SK-N-SH (cell line): Measurements from ENCODE around the gene RGS9. TPM values are rescaled to one million over a fixed set of nuclear protein-coding genes. Genes with fewer than 3 reads are reported as not detected.
A peak's percentile ranks its signal among the peaks of the same experiment; 100 is the strongest.

ENCODE experiments used
- CTCF ChIA-PET: fragments of 300-600, 350-600 bp; formaldehyde crosslinking; extraction: SDS; loops from one replicate; lab custom pipeline; 2021; lab: Yijun Ruan, JAX
- POLR2A ChIA-PET: fragments of 350-600 bp; sonication (Branson Sonifier 250); formaldehyde crosslinking; extraction: SDS; loops from one replicate; lab custom pipeline; 2020; ENCODE audit warnings: antibody characterized with exemption, inconsistent platforms; lab: Yijun Ruan, JAX
- DNase-seq: peaks from one replicate; pipeline ENCODE4 v3.0.0; 2012
- H2AFZ ChIP-seq: fragments of 200-600 bp; sonication (generic); 2 replicates; pipeline ENCODE4 v1.8.1; 2016; ENCODE audit warnings: antibody characterized with exemption, mild to moderate bottlenecking, low read depth
- H3F3A ChIP-seq: fragments of 200-600 bp; sonication (generic); replicated peaks from 2 replicates; pipeline ENCODE3; 2016; ENCODE audit warnings: antibody characterized with exemption, mild to moderate bottlenecking; ENCODE audit not compliant: insufficient read depth
- H3K27ac ChIP-seq, 2 experiments: fragments of 200-500 bp in 1 of 2; fragments of 200-600 bp in 1 of 2; sonication (Bioruptor generic) in 1 of 2; sonication (generic), shearing (Covaris generic) in 1 of 2; 2 replicates each; pipeline versions ENCODE4 v1.5.1 to v1.6.1; 2014 to 2016; ENCODE audit warnings: low read depth in 2 of 2, inconsistent platforms in 1 of 2, low read length in 1 of 2, mild to moderate bottlenecking in 1 of 2, mixed read lengths in 1 of 2
- H3K27me3 ChIP-seq: fragments of 200-600 bp; sonication (generic), shearing (Covaris generic); 2 replicates; pipeline ENCODE4 v1.6.1; 2016; ENCODE audit warnings: mixed run types; ENCODE audit not compliant: insufficient read depth
- H3K36me3 ChIP-seq, 2 experiments: fragments of 200-500 bp in 1 of 2; fragments of 200-600 bp in 1 of 2; sonication (Bioruptor generic) in 1 of 2; sonication (generic) in 1 of 2; replicated peaks in 1 of 2; 2 replicates each; pipeline versions ENCODE3 to v1.5.1; 2014 to 2016; ENCODE audit warnings: low read length in 1 of 2, mild to moderate bottlenecking in 1 of 2; ENCODE audit not compliant: insufficient read depth in 2 of 2, control insufficient read depth in 1 of 2
- H3K4me1 ChIP-seq, 2 experiments: fragments of 200-500 bp in 1 of 2; fragments of 200-600 bp in 1 of 2; sonication (Bioruptor generic) in 1 of 2; sonication (generic), shearing (Covaris generic) in 1 of 2; 2 replicates each; pipeline versions ENCODE4 v1.5.1 to v1.6.1; 2014 to 2016; ENCODE audit warnings: low read depth in 1 of 2, low read length in 1 of 2, mixed run types in 1 of 2; ENCODE audit not compliant: insufficient read depth in 2 of 2, control insufficient read depth in 1 of 2
- H3K4me2 ChIP-seq: fragments of 200-600 bp; sonication (generic), shearing (Covaris generic); 2 replicates; pipeline ENCODE4 v1.6.1; 2017; ENCODE audit warnings: mixed run types
- H3K4me3 ChIP-seq, 2 experiments: fragments of 200-500 bp in 1 of 2; fragments of 200-600 bp in 1 of 2; sonication (Bioruptor generic) in 1 of 2; sonication (generic), shearing (Covaris generic) in 1 of 2; 2 replicates each; pipeline versions ENCODE4 v1.5.1 to v1.8.1; 2014 to 2016; ENCODE audit warnings: low read depth in 2 of 2, inconsistent platforms in 1 of 2, low read length in 1 of 2, mild to moderate bottlenecking in 1 of 2, mixed read lengths in 1 of 2, moderate library complexity in 1 of 2
- H3K79me2 ChIP-seq: fragments of 200-600 bp; sonication (generic); 2 replicates; pipeline ENCODE4 v1.8.1; 2017; ENCODE audit warnings: mild to moderate bottlenecking; ENCODE audit not compliant: insufficient read depth
- H3K9ac ChIP-seq: fragments of 200-600 bp; sonication (generic); 2 replicates; pipeline ENCODE4 v1.6.1; 2017; ENCODE audit warnings: mixed run types
- H3K9me2 ChIP-seq: fragments of 200-600 bp; sonication (generic); 2 replicates; pipeline ENCODE4 v1.6.1; 2017; ENCODE audit warnings: mixed run types
- H3K9me3 ChIP-seq: fragments of 200-600 bp; sonication (generic); 2 replicates; pipeline ENCODE4 v1.6.1; 2017; ENCODE audit warnings: mixed run types, mild to moderate bottlenecking, moderate library complexity
- H4K20me1 ChIP-seq: fragments of 200-600 bp; sonication (generic); 2 replicates; pipeline ENCODE4 v1.6.1; 2017; ENCODE audit warnings: mild to moderate bottlenecking, mixed run types; ENCODE audit not compliant: insufficient read depth
- CTCF ChIP-seq: fragments of 200-600 bp; sonication (generic); IDR thresholded peaks from 2 replicates; pipeline ENCODE4 v1.6.1; 2017; ENCODE audit warnings: antibody characterized with exemption, mild to moderate bottlenecking, moderate library complexity
- ELF1 ChIP-seq: IDR thresholded peaks from 2 replicates; pipeline ENCODE4 v1.4.0; 2012
- EP300 ChIP-seq, 2 experiments: IDR thresholded peaks; 2 replicates each; pipeline versions ENCODE4 v1.4.0 to v1.6.1; 2012; ENCODE audit warnings: borderline replicate concordance in 1 of 2, low read depth in 1 of 2, low read length in 1 of 2
- GABPA ChIP-seq: IDR thresholded peaks from 2 replicates; pipeline ENCODE4 v1.4.0; 2012; ENCODE audit warnings: low read depth, mild to moderate bottlenecking
- MEF2A ChIP-seq: IDR thresholded peaks from 2 replicates; pipeline ENCODE4 v1.4.0; 2012; ENCODE audit warnings: low read depth, borderline replicate concordance
- NFIC ChIP-seq: IDR thresholded peaks from 2 replicates; pipeline ENCODE4 v1.4.0; 2012; ENCODE audit warnings: borderline replicate concordance
- NRF1 ChIP-seq: IDR thresholded peaks from 2 replicates; pipeline ENCODE4 v1.6.1; 2012; ENCODE audit warnings: low read depth, mild to moderate bottlenecking, low read length
- RAD21 ChIP-seq: IDR thresholded peaks from 2 replicates; pipeline ENCODE4 v1.6.1; 2012; ENCODE audit warnings: mild to moderate bottlenecking, low read length
- TAF1 ChIP-seq: IDR thresholded peaks from 2 replicates; pipeline ENCODE4 v1.6.1; 2012; ENCODE audit warnings: low read depth, mild to moderate bottlenecking, low read length, moderate library complexity, borderline replicate concordance
- TCF12 ChIP-seq: IDR thresholded peaks from 2 replicates; pipeline ENCODE4 v1.4.0; 2012
- YY1 ChIP-seq: IDR thresholded peaks from 2 replicates; pipeline ENCODE4 v1.4.0; 2012; ENCODE audit warnings: low read depth, mild to moderate bottlenecking
- WGBS: methylation state at CpG from one replicate; pipeline ENCODE4 v1.1.6; 2017; ENCODE audit warnings: low lambda C conversion rate; 5-methylcytosine and 5-hydroxymethylcytosine counted together
- polyA plus RNA-seq, 3 experiments: library from polyadenylated mRNA; depleted of rRNA; stranded (reverse); fragments of >200 nt; gene quantifications; 2 replicates each; pipeline ENCODE4 v1.2.3, GENCODE V29; 2012
- TF ChIP-seq, protein P1 (sequence below): IDR thresholded peaks from 2 replicates; pipeline ENCODE4 v1.4.0; 2012; ENCODE audit warnings: low read depth, borderline replicate concordance
- TF ChIP-seq, protein P2 (sequence below): IDR thresholded peaks from 2 replicates; pipeline ENCODE4 v1.6.1; 2012; ENCODE audit warnings: mild to moderate bottlenecking, low read depth, low read length, moderate library complexity
- TF ChIP-seq, protein P3 (sequence below): IDR thresholded peaks from 2 replicates; pipeline ENCODE4 v1.4.0; 2012; ENCODE audit warnings: low read depth, borderline replicate concordance
- TF ChIP-seq, protein P4 (sequence below): fragments of 150-350 bp; IDR thresholded peaks from 2 replicates; pipeline ENCODE4 v1.6.1; 2017; ENCODE audit warnings: antibody characterized with exemption, low read length, low read depth, borderline replicate concordance
- TF ChIP-seq, protein P5 (sequence below): fragments of 150-350 bp; IDR thresholded peaks from 2 replicates; pipeline ENCODE4 v1.6.1; 2016; ENCODE audit warnings: mild to moderate bottlenecking, low read depth, low read length
- TF ChIP-seq, protein P6 (sequence below): IDR thresholded peaks from 2 replicates; pipeline ENCODE4 v1.4.0; 2012; ENCODE audit warnings: low read depth

Gene RGS9
- polyA plus RNA-seq, 1 of the 3 experiments (the other 2 are of a cell fraction) = 1.4 TPM

DNA sequence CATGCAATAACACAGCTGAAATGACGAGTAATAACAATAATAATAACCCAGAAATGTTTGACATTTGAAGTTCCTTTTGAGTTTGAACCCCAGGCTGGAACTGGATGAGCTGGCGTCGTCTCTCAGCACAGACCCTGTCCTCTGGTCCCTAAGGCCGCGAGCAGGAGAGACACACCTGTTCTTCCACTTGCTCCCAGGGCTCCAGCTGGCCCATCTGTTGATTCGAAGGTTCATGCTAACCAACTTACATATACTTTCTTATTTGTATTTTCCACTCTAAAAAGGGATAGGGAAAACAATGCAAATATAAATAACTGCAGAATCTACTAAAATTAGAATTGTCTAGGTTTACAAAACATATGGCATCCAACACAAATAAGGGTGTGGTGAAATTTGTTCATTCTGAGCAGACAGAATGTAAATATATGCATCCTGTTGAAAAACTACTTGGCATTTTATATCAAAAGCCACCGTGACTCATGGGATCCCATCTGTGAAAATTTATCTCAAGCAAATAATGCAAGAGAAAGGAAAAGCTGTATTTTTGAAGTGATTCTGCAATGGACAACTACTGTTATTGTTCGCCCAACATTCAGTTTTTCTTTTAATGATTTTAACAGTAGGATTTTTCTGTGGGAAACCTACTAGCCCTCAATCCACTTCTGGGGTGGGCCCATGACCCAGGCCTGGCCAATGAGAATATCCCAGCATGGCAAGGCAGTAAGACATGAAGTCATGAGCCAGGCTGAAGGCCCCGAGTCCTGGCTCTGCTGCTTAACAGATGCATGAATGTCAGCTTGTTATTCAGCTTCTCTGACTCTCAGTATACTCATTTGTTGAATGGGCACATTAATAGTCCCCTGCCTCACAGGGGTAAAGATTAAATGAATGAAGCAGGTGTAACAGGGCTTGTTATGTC, 13.2 kb upstream of the RGS9 start:
- peak overlapping the region; percentile 57 to 90 for H3K27ac ChIP-seq
- peak overlapping the region in 1 of 2 experiments; percentile 70; a peak in 3 of 4 replicates for H3K4me3 ChIP-seq
- CTCF ChIA-PET = interaction anchor here (0.9 to 2.5 kb wide), 11 partner anchors 13 to 205 kb away, joined by 3 to 28 read pairs (median 5); partner anchors contain the start of genes LRRC37A3 and RGS9
- POLR2A ChIA-PET = interaction anchor here (1.0 to 1.9 kb wide), 8 partner anchors 11 to 204 kb away, joined by 3 to 10 read pairs (median 6); partner anchors contain the start of genes LRRC37A3 and RGS9
- H4K20me1 ChIP-seq = no peaks in the 10 kb centered on the region
- no peak for TF ChIP-seq TAF1
- no peak for TF ChIP-seq MEF2A
- TF ChIP-seq, protein P1, sequence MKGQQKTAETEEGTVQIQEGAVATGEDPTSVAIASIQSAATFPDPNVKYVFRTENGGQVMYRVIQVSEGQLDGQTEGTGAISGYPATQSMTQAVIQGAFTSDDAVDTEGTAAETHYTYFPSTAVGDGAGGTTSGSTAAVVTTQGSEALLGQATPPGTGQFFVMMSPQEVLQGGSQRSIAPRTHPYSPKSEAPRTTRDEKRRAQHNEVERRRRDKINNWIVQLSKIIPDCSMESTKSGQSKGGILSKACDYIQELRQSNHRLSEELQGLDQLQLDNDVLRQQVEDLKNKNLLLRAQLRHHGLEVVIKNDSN = no peak
- TF ChIP-seq RAD21 = no peak
- no peak for TF ChIP-seq TCF12
- TF ChIP-seq ELF1 = no peak
- TF ChIP-seq, protein P2, sequence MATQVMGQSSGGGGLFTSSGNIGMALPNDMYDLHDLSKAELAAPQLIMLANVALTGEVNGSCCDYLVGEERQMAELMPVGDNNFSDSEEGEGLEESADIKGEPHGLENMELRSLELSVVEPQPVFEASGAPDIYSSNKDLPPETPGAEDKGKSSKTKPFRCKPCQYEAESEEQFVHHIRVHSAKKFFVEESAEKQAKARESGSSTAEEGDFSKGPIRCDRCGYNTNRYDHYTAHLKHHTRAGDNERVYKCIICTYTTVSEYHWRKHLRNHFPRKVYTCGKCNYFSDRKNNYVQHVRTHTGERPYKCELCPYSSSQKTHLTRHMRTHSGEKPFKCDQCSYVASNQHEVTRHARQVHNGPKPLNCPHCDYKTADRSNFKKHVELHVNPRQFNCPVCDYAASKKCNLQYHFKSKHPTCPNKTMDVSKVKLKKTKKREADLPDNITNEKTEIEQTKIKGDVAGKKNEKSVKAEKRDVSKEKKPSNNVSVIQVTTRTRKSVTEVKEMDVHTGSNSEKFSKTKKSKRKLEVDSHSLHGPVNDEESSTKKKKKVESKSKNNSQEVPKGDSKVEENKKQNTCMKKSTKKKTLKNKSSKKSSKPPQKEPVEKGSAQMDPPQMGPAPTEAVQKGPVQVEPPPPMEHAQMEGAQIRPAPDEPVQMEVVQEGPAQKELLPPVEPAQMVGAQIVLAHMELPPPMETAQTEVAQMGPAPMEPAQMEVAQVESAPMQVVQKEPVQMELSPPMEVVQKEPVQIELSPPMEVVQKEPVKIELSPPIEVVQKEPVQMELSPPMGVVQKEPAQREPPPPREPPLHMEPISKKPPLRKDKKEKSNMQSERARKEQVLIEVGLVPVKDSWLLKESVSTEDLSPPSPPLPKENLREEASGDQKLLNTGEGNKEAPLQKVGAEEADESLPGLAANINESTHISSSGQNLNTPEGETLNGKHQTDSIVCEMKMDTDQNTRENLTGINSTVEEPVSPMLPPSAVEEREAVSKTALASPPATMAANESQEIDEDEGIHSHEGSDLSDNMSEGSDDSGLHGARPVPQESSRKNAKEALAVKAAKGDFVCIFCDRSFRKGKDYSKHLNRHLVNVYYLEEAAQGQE = no peak
- TF ChIP-seq, protein P3, sequence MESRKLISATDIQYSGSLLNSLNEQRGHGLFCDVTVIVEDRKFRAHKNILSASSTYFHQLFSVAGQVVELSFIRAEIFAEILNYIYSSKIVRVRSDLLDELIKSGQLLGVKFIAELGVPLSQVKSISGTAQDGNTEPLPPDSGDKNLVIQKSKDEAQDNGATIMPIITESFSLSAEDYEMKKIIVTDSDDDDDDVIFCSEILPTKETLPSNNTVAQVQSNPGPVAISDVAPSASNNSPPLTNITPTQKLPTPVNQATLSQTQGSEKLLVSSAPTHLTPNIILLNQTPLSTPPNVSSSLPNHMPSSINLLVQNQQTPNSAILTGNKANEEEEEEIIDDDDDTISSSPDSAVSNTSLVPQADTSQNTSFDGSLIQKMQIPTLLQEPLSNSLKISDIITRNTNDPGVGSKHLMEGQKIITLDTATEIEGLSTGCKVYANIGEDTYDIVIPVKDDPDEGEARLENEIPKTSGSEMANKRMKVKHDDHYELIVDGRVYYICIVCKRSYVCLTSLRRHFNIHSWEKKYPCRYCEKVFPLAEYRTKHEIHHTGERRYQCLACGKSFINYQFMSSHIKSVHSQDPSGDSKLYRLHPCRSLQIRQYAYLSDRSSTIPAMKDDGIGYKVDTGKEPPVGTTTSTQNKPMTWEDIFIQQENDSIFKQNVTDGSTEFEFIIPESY = no peak
- TF ChIP-seq CTCF = no peak
- TF ChIP-seq EP300 (IDR thresholded peaks at IDR 0.05; ENCODE audit: borderline replicate concordance in 1 of 2, low read depth in 1 of 2, low read length in 1 of 2) = no peak
- TF ChIP-seq GABPA = no peak
- TF ChIP-seq, protein P4, sequence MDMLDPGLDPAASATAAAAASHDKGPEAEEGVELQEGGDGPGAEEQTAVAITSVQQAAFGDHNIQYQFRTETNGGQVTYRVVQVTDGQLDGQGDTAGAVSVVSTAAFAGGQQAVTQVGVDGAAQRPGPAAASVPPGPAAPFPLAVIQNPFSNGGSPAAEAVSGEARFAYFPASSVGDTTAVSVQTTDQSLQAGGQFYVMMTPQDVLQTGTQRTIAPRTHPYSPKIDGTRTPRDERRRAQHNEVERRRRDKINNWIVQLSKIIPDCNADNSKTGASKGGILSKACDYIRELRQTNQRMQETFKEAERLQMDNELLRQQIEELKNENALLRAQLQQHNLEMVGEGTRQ = no peak
- TF ChIP-seq, protein P5, sequence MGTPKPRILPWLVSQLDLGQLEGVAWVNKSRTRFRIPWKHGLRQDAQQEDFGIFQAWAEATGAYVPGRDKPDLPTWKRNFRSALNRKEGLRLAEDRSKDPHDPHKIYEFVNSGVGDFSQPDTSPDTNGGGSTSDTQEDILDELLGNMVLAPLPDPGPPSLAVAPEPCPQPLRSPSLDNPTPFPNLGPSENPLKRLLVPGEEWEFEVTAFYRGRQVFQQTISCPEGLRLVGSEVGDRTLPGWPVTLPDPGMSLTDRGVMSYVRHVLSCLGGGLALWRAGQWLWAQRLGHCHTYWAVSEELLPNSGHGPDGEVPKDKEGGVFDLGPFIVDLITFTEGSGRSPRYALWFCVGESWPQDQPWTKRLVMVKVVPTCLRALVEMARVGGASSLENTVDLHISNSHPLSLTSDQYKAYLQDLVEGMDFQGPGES = no peak
- TF ChIP-seq, protein P6, sequence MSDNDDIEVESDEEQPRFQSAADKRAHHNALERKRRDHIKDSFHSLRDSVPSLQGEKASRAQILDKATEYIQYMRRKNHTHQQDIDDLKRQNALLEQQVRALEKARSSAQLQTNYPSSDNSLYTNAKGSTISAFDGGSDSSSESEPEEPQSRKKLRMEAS = no peak
- TF ChIP-seq NRF1 = no peak
- no peak for TF ChIP-seq YY1
- no peak for TF ChIP-seq NFIC
- TF ChIP-seq, all 33 proteins: peak for 0
- Histone ChIP-seq H3K27me3 (peaks cover under 1% of the 10 kb centered on the region; the same call in 1 of the 2 replicates), H3K4me2 (peak overlapping the region; percentile 67), H3K36me3 (no peaks in the 10 kb centered on the region), H3K9ac (peak overlapping the region; percentile 82), H3K4me1 (peaks cover 8% of the 10 kb centered on the region in 2 experiments; a peak in 3 of 4 replicates), H3K9me2 (no peaks in the 10 kb centered on the region), H3K9me3 (no peaks in the 10 kb centered on the region), H2AFZ (peak overlapping the region; percentile 94), H3F3A (peaks cover 11% of the 10 kb centered on the region), H3K79me2 (no peaks in the 10 kb centered on the region)
- DNase-seq = no peak
- 74% methylated on average over 9 of the region's 9 CpGs for WGBS
